ENCODE measurements around the gene GTF3C1. TPM values are rescaled to one million over a fixed set of nuclear protein-coding genes. Genes with fewer than 3 reads are reported as not detected.

Gene GTF3C1
- total and polyA plus RNA-seq, 2 experiments from 2014 or later = 82.9 to 162 TPM

GRCh38 chr16:27491894-27492587 lies 57.7 kb downstream of the GTF3C1 start:
- H3K36me3 ChIP-seq = peaks cover 89% of the 10 kb centered on the region
- DNase-seq (ENCODE audit: low read depth in 1 of 2, low spot score in 1 of 2) = no peak
- no peaks in the 10 kb centered on the region for H3K27me3 ChIP-seq
- H3K4me3 ChIP-seq = no peak overlapping the region
- H3K4me1 ChIP-seq (ENCODE audit: low read depth) = no peaks in the 10 kb centered on the region
- no peak for TF ChIP-seq CTCF (IDR thresholded peaks at IDR 0.05; ENCODE audit: low read depth, low read length)
- H3K27ac ChIP-seq = no peak overlapping the region
- H3K9me3 ChIP-seq (ENCODE audit: low read depth) = no peaks in the 10 kb centered on the region

DNA sequence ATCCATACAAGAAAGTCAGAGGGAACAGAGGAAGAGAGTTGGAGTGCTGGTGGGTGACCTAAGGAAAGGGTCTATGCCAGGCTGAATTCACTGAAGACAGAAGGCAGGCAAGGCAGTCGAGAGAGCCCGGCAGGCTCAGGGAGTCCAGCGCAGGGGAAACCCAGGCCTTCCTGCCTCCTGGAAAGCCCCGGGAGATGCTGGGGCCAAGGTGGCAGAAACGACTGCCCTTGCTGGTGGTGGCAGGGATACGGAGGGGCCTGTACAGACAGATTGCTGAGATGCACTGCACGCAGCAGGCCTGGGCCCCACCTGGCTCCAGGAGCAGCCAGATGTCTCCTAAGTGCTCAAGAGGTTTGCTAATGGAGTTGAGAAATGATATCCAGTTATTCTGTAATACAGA lies 59.8 kb downstream of the GTF3C1 start:
- H3K27me3 ChIP-seq = no peaks in the 10 kb centered on the region
- H3K36me3 ChIP-seq = peaks cover 83% of the 10 kb centered on the region
- H3K4me3 ChIP-seq = no peak overlapping the region
- no peak for DNase-seq (ENCODE audit: low read depth in 1 of 2, low spot score in 1 of 2)
- H3K4me1 ChIP-seq (ENCODE audit: low read depth) = no peaks in the 10 kb centered on the region
- H3K9me3 ChIP-seq (ENCODE audit: low read depth) = no peaks in the 10 kb centered on the region
- no peak overlapping the region for H3K27ac ChIP-seq
- no peak for TF ChIP-seq CTCF (IDR thresholded peaks at IDR 0.05; ENCODE audit: low read depth, low read length)

GRCh38 chr16:27489421-27489820 lies 60.3 kb downstream of the GTF3C1 start:
- Histone ChIP-seq H3K4me1 (ENCODE audit: low read depth) (no peaks in the 10 kb centered on the region), H3K4me3 (no peak overlapping the region), H3K36me3 (peaks cover 83% of the 10 kb centered on the region), H3K27me3 (no peaks in the 10 kb centered on the region), H3K9me3 (ENCODE audit: low read depth) (no peaks in the 10 kb centered on the region), H3K27ac (no peak overlapping the region)
- TF ChIP-seq CTCF (IDR thresholded peaks at IDR 0.05; ENCODE audit: low read depth, low read length) = no peak
- DNase-seq (ENCODE audit: low read depth in 1 of 2, low spot score in 1 of 2) = no peak

DNA sequence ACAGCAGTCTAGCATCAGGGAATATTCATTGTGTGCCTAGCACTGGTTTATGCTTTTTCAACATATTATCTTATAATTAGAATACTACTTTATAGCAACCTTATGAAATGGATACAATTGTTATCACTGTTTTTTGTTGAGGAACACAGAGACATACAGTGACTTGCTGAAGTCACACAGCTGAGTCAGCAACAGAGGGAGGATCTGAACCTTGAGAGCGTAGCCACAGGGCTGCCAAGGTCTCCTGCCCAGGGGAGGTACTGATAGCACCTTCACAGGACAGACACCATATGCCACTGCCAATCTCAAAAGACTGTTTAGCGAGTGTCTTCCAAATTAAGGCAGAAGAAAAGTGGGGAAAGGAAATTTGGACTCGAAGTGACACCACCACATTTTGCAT lies 63.0 kb downstream of the GTF3C1 start:
- DNase-seq (ENCODE audit: low read depth in 1 of 2, low spot score in 1 of 2) = no peak
- peaks cover 89% of the 10 kb centered on the region for H3K36me3 ChIP-seq
- no peaks in the 10 kb centered on the region for H3K4me1 ChIP-seq (ENCODE audit: low read depth)
- TF ChIP-seq CTCF (IDR thresholded peaks at IDR 0.05; ENCODE audit: low read depth, low read length) = no peak
- no peaks in the 10 kb centered on the region for H3K27me3 ChIP-seq
- no peak overlapping the region for H3K27ac ChIP-seq
- no peaks in the 10 kb centered on the region for H3K9me3 ChIP-seq (ENCODE audit: low read depth)
- H3K4me3 ChIP-seq = no peak overlapping the region

- Histone ChIP-seq H3K27ac (no peak overlapping the region), H3K27me3 (no peaks in the 10 kb centered on the region), H3K36me3 (peaks cover 88% of the 10 kb centered on the region), H3K4me1 (ENCODE audit: low read depth) (no peaks in the 10 kb centered on the region), H3K9me3 (ENCODE audit: low read depth) (no peaks in the 10 kb centered on the region), H3K4me3 (no peak overlapping the region)
- no peak for TF ChIP-seq CTCF (IDR thresholded peaks at IDR 0.05; ENCODE audit: low read depth, low read length)
- no peak for DNase-seq (ENCODE audit: low read depth in 1 of 2, low spot score in 1 of 2)
Measured at GRCh38 chr16:27486344-27486743, 63.4 kb downstream of the GTF3C1 start.

Measured in cardiac muscle cell (in vitro differentiated cells and primary cell).